GM19463 (cell line): Measurements from ENCODE around the gene IL20RB.
"Not testable (repeated sequence)": the region's sequence is repeated elsewhere in the genome, so short reads cannot be mapped to it uniquely, and the experiment has no call there.

Experiments used
- ATAC-seq: cut with Tn5 transposase; IDR thresholded peaks from one replicate; pipeline ENCODE4 v1.9.1; 2021; ENCODE audit warnings: mild to moderate bottlenecking, moderate library complexity; ENCODE audit not compliant: unreplicated experiment

The IL20RB gene

DNA sequence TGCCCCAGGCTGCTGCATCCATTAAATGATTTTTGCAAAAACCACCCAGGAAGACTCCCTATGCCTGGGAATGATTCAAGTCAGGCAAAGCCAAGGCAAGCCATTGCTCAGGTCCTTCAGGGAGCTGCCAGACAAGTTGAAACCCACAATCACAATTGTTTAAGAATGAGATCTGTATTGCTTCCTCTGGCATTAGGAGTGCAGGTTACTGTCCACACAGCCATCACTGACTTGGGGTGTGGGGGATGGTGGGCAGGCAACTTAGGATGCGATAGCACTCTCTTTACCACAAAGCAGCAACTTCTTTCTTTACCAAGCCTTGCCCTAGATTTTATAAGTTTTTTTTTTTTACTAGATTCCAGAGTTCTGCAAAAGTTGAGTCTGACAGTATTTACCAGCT lies 15.0 kb upstream of the IL20RB start:
- no peak for ATAC-seq

DNA sequence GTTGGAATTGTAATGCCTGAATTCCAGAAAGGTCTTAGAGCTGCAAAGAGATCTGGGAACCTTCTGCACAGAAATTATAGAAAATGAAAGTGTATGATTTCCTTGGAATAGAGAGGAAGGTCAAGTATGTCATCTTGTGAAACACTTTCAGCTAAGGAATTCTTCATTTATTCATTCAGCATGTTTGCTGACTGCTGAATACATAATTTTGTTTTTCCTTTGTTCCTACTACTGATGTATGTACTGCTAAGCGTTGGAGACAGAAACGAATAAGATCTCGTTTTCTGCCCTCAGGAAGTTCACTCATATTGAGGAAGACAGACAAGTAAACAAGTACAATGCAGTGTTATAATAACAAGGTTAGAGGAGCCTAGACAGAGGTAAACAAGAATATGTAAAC lies 14.3 kb upstream of the IL20RB start:
- ATAC-seq = no peak

DNA sequence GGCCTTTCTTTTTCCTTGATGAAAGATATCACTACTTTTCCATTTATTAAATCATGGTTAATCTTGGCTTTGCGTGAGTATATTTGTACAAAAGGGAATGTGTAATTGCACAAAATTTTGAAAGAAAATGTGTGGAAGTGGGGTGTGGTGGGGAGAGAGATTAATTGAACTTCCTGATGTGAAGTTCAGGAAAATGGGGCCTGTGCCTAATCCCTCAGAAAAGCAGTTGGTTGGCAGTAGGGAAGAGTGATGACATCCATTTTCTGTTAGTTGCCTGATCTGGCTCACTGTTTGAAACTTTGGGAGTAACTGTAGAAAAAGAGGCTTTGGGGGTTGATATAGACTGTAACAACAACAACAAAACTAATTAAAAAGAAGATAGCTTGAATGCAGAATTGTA lies 10.8 kb upstream of the IL20RB start:
- ATAC-seq = no peak

DNA sequence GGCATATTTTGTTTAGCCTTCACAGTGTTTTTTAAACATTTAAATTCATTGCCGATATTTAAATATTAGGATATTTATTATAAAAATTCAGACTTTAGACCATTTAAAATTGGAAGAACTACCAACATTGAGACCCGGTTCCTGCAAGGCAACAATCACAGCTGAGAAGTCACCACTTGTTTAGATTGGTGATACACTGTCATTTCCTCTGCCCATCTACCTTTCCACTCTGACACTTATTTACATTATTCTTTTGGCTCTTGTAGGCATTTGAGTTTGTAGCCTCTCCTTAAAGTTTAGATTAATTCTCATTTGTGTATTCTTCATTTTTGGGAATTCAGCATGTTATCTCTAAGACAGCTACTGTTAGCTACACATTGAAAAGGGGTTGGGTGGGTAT lies 10.3 kb upstream of the IL20RB start:
- no peak for ATAC-seq

DNA sequence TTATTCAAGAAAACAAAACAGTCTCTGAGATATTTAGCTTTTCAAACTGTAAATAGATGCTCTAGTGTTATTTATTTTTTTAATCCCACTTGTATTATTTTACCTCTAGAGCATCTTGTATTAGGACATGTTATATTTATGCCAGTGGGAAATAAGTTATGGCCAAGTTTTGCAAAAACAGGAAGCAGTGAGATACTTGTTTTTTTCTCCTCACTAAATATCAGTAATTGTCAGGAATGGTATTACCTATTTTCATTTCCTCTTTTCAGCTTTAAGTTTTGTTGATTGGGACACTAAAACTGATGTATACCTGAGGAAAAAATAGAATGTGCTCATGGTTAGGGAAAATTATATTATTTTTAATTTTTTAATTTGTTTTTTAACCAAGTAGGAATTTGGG lies 8.6 kb upstream of the IL20RB start:
- ATAC-seq = no peak

DNA sequence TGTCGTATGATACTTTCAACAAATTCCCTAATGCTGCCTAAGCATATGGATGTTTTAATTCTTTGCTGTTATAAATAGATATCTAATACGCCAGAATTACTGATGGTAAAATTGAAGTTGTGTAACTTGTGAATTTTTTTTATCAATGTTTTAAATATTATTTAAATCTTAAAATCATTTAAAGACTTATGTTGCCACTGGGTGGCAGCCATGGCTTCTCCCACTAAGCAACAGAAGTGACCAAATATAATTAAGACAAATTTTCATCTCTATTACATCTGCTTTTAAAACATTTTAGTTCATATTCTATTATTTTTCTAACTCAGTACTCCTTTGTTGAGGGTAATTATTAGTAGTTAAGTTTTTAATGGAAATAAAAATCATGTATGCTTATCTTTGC lies 8.1 kb upstream of the IL20RB start:
- ATAC-seq = no peak

DNA sequence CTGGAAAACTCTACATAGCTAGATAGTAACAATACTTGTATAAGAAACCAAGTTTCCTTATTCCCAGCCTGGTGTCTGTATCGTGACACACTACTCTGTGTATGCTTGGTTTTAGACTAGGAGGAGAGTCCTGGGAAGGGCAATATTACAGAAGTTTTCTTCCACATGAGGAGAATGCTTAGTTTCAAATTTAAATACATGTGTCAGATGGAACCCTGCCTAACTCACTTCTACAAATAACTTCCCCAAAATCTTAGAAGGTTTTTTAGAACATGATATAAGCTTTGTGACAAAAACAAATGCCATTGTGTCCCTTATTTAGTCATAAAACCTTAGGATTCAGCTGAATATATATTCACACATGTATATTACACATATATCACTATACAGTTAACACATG lies 7.2 kb upstream of the IL20RB start:
- ATAC-seq = no peak

DNA sequence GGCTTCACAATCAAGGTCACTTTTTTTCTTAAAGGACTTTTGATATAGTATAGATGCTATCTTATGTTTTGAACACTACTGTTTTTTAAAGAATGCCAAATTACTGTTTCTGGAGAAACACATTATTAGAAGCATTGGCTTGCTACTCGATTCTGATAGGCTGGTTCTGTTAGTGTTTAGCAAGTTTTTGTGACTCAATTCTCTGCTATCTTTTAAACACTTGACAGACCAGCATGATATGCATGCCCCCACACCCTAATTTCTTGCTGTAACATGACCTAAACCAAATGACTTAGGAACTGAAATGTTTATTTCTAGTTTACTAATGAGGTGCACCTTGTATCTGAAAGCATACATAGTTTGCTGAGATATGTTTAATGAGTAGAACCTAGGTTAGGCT lies 5.5 kb upstream of the IL20RB start:
- ATAC-seq = no peak

DNA sequence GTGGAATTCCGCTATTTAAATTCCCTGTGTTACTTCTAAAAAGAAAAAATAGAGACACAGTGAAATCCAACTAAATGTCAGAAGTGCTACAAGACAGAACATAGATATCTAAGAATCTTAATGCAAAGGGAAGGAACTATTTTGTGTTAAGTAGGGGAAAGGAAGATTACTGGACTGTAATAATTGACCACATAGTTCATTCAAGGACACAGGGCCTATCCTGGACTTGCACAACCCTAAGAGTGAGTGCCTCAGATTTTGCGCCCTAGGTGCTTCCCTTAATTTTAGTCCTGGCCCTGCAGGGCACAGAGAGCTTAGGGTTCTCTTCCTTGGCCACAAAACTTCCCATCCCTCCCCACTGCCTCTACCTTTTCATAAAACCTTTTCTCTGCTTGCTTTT lies 3.5 kb upstream of the IL20RB start:
- no peak for ATAC-seq

DNA sequence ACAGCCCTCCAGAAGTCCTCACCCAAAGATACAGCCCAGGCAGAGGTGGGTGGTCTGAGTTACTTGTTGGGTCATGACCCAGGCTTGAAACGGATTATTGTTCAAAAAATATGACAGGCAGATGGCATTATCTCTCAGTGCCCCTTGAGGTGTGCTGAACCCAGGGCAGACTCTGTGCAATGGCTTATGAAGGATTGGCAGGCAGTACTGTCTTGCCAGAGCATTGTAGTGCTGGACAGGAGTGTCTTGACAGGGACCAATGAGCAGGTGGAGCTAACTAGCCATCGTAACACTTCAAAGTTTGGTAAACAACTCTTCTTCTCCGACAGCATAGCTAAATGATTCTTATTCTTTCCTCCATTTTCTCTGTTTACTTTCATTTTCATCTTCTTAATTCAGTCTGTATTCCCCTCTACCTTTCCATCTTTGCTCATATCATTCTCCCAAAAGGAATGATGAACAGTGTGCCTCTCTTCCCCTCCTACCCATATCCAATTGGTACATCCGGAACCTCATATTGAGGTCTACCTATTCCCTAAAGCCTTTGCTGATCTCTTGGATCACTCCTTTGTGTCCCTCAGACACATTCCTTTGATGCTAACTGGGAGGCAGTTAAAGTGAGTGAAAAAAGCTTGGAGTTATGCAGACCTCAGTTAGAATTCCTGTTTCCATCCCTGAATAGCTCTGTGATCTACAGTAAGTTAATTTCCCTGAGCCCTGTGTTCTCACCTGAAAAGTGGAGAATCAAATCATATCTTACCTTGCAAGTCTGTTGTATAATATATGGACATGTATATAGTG lies 2.6 kb upstream of the IL20RB start:
- no peak for ATAC-seq

DNA sequence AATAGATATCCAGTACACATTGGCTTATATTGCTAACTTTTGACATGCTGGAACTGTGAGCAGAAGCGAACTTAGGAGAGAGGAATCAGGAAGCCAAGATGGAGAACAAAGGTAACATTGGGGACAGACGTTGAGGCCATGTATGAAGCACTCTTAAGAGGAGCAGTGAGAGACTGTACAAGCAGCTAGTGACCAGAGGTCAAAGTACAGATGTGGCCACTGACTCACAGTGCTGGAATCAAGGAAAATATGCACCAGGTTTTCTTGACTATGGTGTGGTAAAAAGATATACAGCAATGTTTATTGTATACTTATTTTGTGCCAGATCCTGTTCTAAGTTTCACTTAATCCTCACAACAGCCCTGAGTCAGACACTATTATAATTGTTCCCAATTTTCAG lies 2.0 kb upstream of the IL20RB start:
- ATAC-seq = no peak

DNA sequence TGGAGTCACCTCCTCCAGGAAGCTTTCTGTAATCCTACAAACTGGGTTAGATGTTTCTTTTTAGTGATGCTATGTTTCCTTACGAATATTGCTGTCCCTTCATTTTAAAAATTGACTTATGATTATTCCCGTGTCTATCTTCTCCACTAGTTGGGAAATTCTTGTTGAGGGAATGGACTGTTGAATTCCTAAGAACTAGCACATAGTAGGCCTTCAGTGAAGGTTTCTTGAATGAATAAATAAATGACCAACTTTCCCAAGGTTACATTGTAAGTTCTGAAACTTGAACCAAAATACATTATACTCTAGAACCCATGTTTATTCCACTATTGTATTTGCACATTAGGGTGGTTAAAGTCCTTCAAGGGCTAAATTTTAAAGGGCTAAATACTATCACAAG lies 812 bp upstream of the IL20RB start:
- ATAC-seq = no peak

DNA sequence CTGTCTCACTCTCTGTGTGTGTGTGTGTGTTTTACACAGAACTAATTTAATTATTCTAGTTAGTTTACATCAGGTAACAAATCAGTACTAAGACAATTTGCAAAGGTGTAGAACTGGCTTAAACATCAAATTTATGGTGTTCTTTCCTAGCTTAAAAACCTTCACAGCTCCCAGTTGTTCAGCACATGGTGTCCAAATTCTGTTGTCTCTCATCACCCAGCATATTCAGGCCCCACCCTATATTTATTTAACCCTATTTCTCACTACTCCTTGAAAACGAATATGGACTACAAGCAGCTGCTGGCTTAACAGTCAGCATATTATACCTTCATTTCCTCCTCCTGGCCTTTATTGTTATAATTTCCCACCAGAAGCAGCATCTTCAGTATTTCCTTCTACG lies 1.2 kb downstream of the IL20RB start:
- ATAC-seq = no peak

DNA sequence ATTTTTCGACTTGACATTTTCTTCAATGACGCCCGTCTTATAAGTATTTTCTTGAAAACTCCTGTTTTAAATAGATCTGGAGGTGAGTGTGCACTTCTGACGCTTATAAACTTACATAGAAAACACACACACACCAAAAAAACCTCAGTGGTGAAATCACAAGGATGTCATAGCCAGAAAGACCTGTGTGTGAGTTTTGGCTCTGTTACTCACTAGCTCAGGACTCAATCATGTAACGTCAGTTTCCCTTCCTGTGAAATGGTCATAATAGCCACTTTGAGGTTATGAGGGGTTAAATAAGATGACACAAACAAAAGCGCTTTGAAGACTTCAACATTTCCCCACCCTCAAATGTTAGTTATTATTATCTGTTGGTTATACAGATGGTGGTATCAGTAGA lies 1.8 kb downstream of the IL20RB start:
- ATAC-seq = no peak

DNA sequence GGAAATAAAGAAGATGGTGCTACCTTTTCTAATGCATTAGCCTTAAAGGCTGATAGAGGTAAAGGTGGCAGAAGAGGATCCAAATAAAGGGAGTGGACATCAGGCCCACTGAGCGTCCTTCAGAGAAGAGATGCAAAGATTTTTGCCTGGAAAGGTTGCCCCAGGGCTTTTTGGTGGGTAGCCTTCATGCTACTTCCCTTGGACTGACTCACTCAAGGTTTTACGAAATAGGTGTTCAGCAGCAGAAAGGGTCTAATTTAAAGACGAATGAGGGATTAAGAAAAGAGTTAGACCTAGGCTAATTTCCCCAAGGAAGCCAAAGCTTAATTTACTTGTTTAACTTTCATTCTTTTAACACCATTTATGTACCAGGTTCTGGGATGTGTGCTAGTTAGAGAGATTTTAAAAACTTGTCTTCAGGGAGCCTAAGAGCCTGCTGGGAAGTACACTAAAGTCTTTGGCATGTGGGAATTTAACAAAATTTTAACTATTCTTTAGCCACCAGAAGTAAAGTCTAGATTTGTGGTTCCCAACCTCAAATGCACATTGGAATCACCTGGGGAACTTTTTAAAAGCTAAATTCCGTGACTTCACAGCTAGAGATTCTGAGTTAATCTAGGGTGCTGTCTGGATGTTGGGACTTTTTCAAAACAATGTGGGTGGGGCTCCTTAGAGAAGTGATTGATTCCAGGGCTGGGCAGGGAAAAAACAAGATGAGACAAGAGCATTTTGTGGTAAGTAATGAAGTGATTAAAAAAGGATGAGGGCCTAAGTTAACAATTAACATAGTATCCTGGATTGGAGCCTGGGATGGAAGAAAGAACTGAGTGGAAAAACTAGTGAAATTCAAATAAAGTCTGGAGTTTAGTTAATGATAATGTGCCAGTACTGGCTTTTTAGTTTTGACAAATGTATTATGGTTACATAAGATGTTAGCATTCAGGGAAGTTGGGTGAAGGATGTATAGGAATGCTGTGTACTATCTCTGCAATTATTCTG lies 3.4 kb downstream of the IL20RB start:
- no peak for ATAC-seq

DNA sequence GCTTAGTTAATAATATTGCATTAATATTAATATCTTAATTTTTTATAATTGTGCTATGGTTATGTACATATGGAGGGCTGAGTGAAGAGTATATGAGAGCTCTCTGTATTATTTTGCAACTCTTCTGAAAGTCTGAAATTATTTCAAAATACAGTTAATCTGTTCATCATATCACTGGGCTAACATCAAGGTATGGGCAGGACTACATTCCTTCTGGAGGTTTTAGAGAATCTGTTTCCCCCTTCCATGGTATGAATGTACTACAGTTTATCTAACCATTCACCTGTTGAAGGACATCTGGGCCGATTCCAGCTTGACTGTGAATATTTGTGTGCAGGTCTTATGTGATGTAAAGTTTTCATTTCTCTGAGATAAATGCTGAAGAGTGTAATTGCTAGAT lies 5.1 kb downstream of the IL20RB start:
- no peak for ATAC-seq

DNA sequence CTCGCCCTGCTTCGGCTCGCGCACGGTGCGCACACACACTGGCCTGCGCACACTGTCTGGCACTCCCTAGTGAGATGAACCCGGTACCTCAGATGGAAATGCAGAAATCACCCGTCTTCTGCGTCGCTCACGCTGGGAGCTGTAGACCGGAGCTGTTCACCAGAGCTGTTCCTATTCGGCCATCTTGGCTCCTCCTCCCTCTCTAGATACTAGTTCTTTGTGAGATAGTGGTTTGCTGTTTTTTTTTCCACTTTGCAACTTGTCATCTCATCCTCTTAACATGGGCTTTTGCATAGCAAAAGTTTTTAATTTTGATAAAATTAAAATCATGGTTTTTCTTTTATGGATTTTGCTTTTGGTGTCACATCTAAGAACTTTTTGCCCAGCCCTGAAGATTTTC lies 11.8 kb downstream of the IL20RB start:
- ATAC-seq = not testable (repeated sequence)

DNA sequence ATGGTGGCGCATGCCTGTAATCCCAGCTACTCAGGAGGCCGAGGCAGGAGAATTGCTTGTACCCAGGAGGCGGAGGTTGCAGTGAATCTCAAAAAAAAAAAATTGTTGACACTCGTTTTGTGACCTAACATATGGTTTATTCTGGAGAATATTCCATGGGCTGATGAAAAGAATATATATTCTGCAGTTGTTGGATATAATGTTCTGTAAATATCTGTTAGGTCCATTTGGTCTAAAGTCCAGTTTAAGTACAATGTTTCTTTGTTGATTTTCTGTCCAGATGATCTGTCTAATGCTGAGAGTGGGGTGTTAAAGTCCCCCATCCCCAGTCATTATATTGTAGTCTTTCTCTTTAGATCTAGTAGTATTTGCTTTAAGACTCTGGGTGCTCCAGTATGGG lies 15.6 kb downstream of the IL20RB start:
- ATAC-seq = no peak

DNA sequence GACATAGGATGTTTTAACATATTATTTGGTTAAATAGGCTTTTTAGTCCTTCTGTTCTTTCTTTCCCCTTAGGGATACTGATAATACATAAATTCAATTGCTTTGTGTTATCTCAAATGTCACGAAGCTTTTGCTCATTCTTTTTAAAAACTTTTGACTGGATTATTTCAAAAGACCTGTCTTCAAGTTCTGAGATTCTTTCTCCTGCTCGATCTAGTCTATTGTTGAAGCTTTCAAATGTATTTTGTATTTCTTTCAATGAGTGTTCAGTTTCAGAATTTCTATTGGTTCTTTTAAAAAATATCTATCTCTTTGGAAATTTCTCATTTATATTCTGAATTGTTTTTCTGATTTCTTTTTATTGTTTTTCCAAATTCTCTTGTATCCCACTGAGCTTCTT lies 16.9 kb downstream of the IL20RB start:
- ATAC-seq = no peak

DNA sequence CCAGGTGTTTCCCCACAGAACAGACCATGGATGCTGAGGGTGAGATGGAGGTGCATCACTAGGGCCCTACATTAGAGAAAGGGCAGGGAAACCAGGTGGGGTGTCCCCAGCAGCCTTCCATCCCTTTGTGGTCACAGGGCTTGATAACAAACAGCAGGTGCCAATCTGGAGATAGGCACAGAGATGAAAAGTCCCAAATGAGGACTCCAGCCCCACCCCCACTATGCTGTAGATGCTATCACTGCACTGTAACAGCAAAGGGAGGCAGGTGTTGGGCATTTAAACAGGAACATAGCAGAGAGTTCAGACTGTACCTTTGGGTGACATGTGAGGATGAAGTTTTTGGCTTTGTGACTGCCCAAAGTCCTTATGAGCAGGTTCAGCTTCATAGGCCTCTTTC lies 21.4 kb downstream of the IL20RB start:
- ATAC-seq = no peak

DNA sequence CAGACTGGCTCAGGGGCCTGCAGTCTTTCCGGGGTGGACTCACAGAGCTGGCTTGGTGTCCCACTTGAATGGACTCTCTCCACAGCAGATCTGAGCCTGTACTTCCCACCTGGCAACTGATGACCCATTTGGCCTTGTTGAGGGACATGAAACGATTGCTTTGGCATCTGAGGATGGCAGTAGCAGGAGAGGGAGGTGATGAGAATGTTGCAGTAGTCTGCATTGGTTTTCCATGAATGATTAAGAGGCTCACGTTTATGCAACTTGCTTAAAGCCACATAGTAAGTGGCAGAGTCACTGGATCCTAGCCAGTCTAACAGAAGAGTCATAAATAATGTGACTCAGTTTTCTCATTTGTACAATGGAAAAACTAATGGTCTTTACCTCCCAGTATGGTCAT lies 21.9 kb downstream of the IL20RB start:
- ATAC-seq = no peak

DNA sequence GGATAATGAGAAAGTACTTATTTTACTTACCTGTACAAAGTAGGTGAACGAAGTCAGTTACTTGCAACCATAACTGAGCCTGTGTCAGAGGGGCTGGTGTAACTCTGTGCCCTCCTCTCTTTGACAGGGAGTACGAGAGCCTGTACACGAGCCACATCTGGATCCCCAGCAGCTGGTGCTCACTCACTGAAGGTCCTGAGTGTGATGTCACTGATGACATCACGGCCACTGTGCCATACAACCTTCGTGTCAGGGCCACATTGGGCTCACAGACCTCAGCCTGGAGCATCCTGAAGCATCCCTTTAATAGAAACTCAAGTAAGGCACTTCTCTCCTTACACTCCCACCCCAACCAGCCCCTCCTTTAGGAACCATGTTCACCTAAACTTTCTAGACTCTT lies 24.2 kb downstream of the IL20RB start:
- ATAC-seq = no peak
